Measurements from ENCODE around the gene HOXC6.
A peak's percentile ranks its signal among the peaks of the same experiment; 100 is the strongest.
"Not testable (repeated sequence)": the region's sequence is repeated elsewhere in the genome, so short reads cannot be mapped to it uniquely, and the experiment has no call there.

The HOXC6 gene

DNA sequence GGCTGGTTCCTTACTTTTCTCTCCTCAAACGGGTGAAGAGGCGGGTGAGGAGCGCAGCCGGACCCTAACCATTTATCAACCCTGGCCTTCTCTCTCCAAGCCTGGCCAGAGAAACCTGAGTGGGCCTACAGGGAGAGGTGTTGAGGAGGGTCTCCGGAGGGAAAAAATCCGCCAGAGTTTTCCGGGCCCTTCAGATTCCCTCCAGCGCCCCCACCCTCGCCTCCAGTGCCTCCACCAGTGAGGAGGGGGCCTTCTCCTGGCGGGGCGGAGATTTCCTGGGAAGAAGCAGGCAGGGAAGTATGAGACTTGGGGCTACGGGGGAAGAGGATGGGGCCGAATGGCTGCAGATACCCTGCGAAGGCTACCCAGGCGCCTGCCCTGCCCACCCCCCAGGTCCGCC lies 3.2 kb downstream of the HOXC6 start:
- DNase-seq, result no peak

DNA sequence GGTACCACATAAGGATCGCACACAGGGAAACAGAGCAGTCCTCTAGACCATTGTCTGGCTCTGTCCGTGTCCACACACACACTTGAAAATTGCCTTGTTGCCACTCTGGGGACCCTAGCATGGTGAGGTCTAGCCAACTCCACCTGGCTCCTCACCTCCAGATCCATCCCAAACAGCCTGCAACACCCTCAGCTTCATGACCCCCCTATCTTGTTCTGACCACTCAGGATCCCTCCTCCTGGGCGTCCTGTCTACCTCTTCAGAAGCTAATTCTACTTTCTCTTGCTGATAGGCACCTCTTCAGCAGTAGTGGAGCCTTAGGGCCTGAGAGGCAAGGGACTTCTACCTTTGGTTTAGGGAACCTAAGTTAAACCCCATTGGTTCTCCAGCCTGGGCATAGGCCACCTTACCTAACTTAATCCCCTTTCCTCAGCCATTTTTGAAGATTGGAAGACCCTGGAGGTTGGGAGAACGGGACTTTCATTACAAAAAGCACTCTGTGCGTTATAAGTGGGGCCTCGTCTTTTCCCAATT lies 3.9 kb downstream of the HOXC6 start:
- no peak for DNase-seq

DNA sequence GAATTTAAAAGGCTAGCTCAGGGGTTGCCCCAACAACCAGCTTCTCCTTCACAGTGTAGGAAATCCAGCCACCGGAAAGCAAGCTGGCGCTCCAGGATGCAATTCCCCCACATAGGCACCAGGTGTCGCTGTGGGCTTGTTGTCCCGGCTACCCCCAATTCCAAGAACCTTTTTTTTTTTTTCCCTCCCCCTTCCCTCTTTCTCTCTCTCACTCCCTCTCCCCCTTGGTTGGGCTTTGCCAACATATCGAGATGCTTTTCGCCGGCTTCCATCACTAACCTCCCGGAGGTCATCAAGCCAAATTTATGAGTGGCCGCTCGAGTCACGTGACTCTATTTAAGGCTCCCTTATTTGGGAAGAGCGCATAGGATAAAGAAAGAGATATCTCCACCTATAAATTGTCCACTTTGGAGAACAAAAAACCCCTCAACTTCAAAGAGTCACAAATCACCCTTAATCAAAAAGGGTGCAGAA lies 4.4 kb downstream of the HOXC6 start, which contains the start of gene HOXC5:
HOXC5 (plus strand) TSS at position 424 of the 474 bp plus-strand sequence. CDS start 73 bp downstream, outside the sequence.
- peak; percentile 57 for DNase-seq

DNA sequence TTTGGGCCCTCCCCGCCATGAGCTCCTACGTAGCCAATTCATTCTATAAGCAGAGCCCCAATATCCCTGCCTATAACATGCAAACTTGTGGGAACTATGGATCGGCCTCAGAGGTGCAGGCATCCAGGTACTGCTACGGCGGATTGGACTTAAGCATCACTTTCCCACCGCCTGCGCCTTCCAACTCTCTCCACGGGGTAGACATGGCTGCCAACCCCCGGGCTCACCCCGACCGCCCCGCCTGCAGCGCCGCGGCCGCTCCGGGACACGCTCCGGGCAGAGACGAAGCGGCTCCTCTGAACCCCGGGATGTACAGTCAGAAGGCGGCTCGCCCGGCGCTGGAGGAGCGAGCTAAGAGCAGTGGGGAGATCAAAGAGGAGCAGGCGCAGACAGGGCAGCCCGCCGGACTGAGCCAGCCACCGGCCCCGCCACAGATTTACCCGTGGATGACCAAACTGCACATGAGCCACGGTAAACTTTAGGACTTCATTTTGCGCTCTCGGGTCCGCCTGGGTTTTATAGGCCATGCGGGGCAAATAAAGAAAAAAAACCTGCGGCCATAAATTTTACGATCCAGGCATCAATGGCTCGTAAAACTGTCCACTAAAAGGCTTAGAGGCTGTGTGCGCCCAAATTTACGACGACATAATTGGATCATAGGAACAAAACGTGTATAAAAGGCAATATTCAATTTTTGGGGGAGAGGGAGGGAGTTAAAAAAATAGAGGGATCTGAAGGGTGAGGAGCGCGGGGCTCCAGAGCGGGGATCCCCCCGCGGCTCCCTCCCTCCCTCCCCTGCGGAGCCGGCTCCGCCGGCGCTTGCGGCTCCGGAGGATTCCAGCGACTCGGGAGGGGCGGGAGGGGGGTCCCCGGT lies 5.1 kb downstream of the HOXC6 start:
- DNase-seq, result no peak

DNA sequence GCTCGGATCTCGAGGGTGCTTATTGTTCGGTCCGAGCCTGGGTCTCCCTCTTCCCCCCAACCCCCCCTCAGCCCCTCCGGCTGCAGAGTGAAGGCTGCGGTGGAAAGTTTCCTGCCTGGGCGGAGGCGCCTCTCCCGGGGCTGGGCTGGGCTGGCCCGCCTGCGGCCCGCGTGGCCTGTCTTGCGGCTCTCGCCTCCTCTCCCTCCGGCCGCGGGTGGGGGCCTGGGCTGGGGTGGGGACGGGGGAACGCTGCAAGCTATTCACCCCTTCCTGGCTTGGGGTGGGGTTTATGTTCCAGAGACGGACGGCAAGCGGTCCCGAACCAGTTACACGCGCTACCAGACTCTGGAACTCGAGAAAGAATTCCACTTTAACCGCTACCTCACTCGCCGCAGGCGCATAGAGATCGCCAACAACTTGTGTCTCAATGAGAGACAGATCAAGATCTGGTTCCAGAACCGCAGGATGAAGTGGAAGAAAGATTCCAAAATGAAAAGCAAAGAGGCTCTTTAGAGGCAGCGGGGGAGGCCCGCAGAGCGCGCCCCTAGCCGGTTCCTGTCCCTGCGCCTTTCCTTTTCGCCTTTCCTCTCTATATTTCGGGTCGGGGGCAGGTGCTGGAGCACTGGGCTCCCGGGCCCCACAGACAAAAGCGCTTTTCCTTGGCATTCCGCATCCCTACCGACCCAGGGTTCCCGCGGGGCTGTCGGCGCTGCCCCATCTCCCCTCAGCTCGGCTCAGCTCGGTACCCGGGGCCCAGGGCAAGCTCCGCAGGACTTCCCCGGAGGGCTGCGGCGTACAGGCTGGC lies 5.9 kb downstream of the HOXC6 start:
- no peak for DNase-seq

DNA sequence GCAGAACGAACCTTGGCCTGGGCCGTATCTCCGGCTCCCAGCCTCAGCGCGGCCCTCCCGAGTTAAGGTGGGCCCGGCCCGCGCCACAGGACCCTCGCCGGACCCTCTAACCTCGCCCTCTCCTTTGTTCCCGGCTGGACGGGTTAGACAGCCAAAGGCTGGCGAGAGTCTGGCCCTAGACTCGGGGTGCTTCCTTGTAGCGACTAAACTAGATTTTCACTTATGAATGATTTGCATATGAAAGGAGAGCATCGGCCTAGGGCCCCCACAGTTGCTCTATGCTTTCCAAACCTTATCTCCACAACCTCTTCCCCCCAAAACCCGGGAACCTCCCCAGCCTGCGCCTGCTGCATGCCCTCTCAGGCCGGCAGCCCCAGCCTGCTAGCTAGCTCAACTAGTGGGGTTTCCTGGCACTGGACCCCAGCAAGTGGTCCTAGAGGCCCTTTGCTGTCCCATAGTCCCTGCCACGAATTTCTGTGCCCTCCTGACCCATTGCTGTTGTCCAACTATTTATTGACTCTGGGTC lies 6.6 kb downstream of the HOXC6 start:
- DNase-seq, result no peak

DNA sequence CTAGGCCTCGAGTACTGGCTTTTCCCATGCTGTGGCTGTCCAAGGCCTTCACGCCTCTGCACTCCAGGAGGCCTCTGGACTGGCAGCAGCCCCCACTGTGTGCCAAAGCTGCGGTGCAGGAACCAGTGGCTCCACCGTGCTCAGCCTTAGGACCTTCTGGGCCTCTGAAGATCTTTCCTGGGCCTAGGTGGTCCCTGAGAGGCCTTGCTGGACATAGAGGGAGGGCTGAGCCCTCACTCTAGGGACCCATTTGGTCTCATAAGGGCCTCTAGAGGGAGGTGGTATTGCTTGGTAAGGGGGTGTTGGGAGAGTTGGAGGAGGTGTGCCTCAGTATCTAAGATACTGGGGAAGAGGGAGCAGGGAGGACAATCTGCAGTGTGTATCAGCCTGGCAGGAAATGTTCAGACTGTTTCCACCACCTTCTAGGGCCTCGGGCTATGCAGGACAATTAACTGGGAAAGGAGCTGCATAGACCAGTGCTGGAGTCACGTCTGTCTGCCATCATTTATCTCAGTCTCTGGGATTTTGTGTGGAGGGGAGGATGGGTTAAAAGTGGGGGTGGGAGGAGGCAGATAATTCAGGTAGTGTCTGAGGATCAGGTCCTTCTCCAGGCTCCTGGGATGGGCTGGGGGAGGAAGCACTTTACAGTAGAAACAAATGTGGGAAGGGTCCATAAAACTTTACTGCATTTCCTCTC lies 7.5 kb downstream of the HOXC6 start:
- DNase-seq, result no peak

DNA sequence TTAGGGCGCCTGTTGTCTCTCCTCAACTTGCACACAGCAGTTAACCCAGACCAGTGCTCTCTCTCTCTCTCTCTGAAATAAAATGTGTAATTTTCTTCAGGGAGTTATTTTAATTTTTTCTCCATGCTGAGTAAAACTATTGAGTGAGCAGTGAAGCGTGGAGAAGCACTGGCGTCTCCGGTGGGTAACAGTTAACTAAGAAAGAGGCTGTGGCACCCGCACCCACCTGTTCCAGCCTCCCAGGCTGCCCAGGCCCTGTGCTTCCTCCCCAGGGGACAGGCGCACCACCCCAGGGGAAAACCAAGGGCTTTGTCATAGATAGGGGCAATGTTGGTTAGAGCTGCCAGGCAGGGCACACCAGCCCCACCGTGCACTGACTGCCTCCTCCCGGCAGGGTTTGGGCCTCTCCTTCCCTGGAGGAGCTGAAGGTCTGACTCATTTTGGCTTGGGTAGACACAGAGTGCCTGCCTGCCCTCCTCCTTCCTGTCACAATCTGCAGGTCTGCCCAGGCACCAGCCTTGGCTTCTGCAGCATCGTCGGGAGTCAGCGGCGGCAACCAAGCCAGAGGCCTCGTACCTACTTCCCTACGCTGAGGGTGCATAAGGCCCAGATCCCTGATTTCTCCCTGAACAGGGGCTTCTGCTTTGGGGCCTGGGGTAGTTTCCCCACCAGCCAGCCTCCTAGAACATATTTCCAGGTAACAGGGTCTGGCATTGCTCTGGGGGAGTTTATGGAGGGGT lies 8.6 kb downstream of the HOXC6 start:
- no peak for DNase-seq

DNA sequence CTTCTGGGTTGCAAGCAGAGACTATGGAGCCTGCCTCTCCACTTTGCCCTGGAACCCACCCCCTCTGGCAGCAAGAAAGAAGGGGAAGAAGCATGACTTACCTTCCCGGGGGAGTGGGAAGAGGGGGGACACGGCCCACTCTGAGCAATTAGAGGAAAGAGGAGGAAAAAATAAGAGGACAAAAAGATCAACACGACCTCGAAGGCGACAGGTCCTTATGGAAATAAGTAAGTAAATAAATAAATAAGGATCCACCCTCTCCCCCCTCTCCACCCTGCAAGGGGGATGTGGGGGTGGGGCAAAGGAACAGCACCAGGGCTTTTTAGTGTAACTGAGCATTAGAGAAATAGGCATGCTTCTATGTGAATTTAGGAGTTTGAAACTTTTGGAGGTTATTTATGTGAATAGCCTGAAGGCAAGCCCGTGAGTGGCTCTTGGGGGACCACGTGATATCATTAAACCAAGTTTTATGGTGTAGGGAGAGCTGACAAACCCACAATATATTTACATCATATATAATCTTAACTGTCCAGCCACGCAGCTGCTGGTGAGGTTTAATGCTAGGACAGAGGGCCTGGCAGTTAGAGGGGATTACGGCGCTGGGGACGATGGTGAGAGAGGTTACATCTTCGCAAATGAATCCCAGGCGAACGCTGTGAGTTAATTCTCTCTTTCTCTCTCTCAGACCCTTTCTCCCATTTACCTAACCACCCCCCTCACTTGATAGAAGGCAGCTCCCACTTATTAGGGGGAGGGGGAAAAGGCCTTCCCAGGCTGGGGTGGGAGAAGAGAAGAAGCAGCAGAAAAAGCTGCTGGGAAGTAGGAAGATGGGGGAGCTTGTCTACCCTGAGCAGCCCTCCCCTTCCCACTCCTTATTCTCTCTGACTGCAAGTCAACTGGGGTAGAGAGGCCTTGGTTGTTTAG lies 9.4 kb downstream of the HOXC6 start:
- DNase-seq, result no peak

DNA sequence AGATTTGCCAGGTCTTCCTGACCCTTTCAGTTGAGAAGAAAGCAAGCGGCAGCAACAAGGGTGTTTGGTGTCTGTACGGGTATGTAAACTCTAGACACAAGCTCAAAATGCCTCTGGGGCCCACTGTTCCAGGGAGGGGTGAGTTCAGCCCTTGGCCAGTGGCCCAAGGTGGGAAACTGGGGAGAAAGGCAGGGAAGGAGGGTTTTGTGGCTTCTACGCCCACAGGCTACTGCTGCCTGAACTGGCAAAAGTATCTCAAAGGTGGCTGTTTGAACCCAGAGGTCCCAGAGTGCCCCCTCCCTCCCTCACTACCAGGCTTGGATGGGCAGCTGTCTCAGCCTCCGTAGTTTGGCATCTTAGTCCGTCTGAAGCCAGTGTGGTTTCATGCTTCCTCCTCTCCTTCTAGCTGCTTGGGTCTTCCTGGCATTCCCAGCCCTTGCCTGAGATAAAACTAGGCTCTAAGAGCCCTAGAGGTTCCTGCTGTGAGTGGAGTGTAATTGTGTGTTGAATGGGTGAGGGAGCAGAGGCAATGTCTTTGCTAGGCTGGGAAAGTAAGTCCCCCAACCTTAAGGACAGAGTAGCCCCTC lies 10.1 kb downstream of the HOXC6 start:
- no peak for DNase-seq

DNA sequence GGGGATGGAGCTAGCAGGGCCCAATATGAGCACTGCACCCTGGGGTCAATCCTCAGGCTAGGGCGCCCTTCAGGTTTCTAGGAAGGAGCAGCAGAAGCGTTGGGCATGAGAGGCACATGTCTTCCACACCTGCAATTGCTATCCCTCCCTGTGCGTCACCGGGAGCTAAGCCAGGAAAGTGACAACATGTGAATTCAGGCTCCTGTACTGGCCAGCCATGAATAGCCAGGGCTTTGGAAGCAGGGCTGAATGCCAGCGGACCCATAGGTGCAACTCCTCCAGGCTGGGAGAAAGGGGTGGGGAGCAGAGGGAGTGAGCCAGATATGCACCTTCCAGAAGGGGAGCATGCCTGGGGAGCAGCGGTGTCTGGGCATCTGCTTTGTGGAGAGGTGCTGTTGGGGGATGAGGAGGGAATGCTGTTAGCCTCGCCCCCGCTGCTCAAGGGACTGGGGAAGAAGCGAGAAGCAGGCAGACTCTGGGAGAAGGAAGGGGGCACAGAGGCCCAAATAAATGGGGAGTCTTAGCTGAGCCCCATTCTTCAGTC lies 10.7 kb downstream of the HOXC6 start:
- DNase-seq, result no peak

DNA sequence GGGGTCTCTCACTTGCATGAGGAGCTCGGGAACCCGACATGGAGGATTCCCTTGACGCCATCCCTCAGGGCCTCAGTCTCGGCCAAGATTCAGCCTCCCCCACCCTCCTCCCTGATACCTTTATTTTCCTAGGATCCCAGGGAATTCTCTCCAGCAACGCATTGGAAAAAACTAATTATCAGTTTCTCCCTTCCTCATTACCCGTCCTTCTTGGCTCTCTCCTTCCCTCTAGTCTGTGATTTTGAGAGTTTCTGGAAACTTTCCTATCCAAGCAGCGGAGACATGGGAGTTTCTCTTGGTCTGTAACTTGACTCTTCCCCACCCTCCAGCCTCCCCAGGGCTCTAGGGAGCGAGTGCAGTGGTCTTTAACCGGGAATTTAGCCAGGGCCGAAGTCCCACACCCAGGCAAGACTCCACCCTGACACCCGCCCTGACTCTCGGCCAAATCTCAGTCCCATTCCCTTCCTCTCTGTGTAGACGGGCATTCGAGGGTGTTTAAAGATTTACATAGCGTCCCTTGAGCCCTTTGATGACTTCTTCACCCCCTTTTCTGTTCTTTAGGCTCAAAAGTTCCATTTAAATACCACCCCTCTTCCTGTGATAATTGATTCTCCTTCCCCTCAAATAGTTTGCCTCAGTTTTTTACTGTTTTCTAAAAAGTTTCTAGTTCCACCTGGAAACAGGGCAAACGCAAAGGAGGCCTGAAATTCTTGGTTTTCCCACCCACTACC lies 11.3 kb downstream of the HOXC6 start:
- DNase-seq, result no peak

DNA sequence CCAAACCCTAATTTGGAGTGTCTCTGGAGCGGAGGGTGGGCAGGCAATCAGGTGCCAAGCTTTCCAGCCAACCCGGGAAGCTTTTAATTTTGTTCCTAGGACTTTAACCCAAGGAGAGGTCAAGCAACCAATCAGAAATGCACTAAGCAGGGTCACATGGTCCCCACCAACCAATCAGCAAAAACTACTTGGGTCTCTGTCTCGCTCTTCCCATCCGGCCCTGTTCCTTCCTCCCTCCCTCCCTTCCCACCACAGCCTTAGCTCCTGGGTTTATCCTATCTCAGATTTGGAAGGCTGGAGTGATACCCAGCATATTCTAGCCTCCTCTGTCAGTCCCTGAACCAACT lies 11.9 kb downstream of the HOXC6 start:
- DNase-seq, result no peak

DNA sequence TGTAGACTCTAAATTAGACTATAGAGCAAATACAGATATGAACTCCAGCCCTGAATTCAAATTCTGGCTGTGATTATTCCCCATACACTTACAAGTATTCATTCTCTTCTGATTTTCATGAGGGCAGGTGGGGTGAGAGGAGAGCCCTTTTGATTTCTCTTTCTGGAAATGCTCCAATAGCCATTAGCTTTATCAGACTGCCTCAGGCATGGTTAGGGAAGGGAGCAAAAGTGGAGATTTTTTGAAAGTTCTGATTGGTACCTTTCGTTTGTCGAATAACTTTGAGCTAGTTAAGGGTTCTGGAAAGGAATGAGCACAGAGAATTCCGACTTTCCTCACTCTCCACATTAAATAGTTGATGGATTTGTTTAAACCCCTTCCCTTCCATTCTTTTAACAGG lies 12.4 kb downstream of the HOXC6 start:
- no peak for DNase-seq

DNA sequence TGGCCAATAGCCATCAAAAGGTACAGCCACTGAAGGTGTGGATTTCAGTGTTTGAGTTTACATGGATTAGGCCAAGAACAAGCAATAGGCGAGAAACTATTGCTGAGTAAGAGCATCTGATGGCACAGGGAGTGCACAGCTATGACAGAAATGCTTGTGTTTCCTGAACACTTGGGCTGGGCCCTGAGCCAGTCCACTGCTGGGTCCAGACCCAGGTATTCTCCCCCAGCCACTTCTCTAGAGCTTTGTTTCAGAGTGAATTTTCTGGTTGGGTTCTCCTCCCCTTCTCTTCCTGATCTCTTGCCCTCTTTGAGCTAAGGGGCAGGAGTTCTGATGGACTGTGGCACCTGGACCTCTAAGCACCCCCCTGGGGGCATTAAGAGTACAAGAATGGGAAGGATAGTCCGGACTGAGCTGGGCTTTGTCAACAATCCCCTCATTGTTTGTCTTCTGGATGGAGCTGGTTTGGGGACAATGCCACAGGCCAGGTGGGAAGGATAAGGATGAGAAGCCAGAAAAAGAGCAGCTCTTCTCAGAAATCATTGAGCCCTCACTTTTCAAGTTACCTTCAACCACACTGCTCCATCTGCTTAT lies 13.0 kb downstream of the HOXC6 start:
- no peak for DNase-seq

DNA sequence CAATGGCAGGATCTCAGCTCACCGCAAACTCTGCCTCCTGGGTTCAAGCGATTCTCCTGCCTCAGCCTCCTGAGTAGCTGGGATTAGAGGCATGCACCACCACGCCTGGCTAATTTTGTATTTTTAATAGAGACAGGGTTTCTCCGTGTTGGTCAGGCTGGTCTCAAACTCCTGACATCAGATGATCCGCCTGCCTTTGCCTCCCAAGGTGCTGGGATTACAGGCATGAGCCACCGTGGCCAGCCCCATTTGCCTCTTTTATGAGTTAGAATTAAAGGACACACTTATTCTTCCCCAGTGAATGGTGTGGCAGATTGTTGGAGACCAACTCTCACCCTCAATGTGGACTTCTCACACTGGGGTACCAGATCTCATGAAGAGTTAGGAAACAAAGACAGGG lies 13.8 kb downstream of the HOXC6 start:
- DNase-seq, result not testable (repeated sequence)

DNA sequence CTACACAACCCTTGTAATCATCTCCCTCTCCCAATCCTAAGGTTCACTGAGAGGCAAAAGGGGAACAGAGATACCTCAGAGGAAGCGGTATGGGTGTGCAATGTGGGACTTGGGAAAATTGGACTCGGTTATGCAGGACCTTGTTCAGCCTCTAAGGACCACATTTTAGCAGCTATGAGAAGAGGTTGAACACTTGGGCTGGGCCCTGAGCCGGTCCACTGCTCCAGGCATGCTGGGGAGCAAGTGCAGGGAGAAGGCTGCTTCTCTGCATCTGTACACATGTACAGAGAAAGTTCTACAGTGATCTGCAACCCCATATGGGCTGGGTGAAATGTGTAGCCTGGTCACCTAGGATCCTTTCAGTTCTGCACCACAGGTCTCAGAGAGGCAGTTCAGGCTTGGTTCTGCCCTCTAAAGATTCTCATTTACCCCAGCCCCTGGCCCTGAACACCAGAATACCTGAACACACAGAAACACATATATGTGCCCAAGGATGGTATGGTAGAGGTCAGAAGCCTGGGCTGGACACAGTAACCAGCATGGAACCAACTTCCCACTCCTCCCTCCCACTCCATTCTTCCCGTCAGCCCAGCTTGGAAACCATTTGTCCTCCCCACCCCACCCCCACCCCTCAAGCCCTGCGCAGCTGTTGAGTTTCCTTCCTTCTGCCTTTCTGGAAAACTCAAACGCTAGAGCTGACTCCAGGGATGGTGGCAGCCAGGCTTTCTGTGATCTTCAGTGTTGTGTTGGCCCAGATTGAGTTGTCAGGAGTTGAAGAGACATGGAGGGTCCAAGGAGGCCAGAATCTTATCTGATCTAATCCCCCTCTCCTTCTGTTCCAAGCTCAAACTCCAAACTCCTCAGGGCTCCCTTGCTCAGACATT lies 15.0 kb downstream of the HOXC6 start:
- no peak for DNase-seq
